GM06990 (cell line): ENCODE results near the gene C1orf94.

Experiments
- DNase-seq: peaks from one replicate; pipeline ENCODE4 v3.0.0-alpha.2; 2011; ENCODE audit not compliant: insufficient read length; ENCODE audit errors: extremely low read depth
- H3K27me3 ChIP-seq: replicated peaks from 2 replicates; pipeline ENCODE4 v1.6.0; 2011; ENCODE audit warnings: low read length; ENCODE audit not compliant: control insufficient read depth, insufficient read depth
- H3K36me3 ChIP-seq: 2 replicates; pipeline ENCODE4 v1.5.1; 2011; ENCODE audit warnings: low read length; ENCODE audit not compliant: control insufficient read depth, insufficient read depth
- H3K4me3 ChIP-seq: replicated peaks from 2 replicates; pipeline ENCODE4 v1.5.1; 2011; ENCODE audit warnings: low read depth, mild to moderate bottlenecking, control low read depth, low read length
- TF ChIP-seq, protein P1 (sequence below): IDR thresholded peaks from 2 replicates; pipeline ENCODE4 v1.5.1; 2011; ENCODE audit warnings: low read length, control low read depth, mild to moderate bottlenecking, inconsistent platforms; ENCODE audit not compliant: insufficient read depth, poor library complexity, severe bottlenecking

C1orf94 gene

DNA sequence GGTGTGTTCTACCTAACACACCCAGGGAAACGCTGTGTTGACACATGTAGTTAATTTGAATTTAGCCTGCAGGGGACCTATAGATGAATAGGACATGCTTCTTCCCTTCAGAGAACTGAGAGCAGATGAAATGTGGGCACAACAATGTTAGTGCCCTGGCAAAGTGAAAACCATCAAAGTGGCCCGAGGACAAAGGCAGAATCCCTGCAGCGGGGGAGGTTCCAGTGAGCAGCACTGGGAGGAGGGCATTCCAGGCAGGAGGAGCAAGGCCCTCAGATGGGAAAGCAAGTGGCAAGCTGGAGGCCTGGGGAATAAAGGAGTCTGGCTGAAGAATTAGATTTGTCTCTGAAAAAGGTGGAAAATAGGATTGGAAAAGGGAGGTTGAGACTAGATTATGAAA is 37.2 kb downstream of the C1orf94 start:
- no peak overlapping the region for H3K4me3 ChIP-seq
- no peaks in the 10 kb centered on the region; the same call in 1 of the 2 replicates for H3K27me3 ChIP-seq
- no peaks in the 10 kb centered on the region for H3K36me3 ChIP-seq
- TF ChIP-seq, protein P1, sequence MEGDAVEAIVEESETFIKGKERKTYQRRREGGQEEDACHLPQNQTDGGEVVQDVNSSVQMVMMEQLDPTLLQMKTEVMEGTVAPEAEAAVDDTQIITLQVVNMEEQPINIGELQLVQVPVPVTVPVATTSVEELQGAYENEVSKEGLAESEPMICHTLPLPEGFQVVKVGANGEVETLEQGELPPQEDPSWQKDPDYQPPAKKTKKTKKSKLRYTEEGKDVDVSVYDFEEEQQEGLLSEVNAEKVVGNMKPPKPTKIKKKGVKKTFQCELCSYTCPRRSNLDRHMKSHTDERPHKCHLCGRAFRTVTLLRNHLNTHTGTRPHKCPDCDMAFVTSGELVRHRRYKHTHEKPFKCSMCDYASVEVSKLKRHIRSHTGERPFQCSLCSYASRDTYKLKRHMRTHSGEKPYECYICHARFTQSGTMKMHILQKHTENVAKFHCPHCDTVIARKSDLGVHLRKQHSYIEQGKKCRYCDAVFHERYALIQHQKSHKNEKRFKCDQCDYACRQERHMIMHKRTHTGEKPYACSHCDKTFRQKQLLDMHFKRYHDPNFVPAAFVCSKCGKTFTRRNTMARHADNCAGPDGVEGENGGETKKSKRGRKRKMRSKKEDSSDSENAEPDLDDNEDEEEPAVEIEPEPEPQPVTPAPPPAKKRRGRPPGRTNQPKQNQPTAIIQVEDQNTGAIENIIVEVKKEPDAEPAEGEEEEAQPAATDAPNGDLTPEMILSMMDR: no peak
- no peak for DNase-seq

DNA sequence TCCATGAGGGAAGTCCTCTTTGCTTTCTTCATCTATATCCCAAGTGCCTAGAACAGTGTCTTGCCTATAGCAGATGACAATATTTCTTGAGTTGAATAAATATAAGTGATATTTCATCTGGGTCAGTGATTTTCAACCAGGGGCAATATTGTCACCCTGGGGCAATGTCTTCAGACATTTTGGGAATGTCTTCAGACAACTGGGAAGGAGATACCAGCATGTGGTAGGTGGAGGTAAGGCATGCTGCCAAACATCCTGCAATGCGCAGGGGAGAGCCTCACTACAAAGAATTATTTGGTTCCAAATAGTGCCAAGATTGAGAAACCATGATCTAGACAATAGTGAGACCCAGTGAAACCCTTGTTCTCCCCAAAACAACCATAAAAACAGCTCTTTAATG is 54.7 kb downstream of the C1orf94 start:
- Histone ChIP-seq H3K27me3 (no peaks in the 10 kb centered on the region; the same call in 1 of the 2 replicates), H3K36me3 (no peaks in the 10 kb centered on the region), H3K4me3 (no peak overlapping the region)
- DNase-seq: no peak
- TF ChIP-seq, protein P1: no peak

DNA sequence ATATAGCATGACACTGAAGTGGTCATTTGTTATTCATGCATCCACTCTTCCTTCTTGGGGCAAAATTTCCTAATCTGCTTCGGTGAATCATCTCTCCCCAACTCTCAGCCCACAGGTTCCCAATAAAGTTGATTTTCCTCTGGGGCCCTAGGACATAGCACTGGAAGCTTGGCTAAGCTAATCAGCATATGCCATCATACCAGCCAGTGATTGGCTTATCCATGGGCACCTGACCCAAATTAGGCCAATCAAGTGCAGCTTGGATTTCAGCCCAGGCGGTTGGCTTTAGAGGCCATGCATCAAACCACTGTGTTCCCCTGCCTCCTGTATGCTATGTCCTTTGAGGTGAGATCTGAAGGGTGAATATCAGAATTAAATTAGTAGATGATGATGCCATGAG is 58.9 kb downstream of the C1orf94 start:
- Histone ChIP-seq H3K4me3 (no peak overlapping the region), H3K36me3 (no peaks in the 10 kb centered on the region), H3K27me3 (no peaks in the 10 kb centered on the region)
- TF ChIP-seq, protein P1: no peak
- no peak for DNase-seq

DNA sequence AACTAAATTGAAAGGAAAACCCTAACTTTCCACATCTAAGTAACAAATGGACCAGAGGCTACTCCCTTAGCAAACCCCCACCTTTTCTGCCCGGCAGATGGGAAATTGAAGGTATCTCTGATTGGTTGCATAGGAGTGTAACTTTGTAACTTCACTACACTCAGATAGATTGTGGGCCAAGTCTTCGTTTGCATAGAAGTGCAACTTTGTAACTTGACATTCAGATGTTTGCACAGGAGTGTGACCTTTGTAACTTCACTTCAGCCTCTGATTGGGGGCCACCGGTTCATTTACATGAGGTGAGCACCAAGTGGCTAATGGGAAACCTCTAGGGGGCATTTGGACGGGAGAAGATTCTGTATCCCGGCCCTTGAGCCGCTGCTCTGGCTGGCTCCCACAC is 59.4 kb downstream of the C1orf94 start:
- TF ChIP-seq, protein P1: no peak
- no peaks in the 10 kb centered on the region for H3K27me3 ChIP-seq
- DNase-seq: no peak

DNA sequence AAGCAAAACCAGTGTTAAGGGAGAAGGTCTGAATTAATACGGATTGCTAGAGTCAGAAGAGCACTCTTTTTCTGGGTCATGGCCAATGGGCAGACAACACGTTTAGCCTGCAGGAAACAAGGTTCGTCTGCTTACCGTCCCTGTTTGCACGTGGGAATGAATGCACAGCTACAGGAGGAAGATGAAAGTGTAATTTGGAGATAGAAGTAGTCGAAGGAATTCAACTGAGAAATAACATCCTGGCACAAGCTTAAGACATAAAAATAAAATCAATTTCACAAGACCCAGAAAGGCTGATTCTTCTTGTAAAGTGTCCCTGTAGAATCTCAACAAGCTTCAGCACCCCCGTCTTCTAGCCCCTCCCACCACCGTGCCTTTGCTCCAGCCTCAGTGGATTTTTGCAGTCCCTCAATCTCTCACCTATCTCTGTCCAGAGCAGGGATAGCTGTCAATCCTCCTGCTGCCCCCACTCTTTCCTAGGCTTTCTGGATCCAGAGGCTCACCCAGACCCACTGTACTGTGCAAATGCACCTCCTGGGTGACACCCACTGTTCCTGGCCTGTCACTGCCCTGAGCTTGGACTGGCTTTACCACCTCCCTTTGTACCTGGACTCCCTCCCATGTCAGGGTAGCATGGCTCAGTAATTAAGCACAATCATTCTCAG is 60.6 kb downstream of the C1orf94 start:
- no peak for DNase-seq
- TF ChIP-seq, protein P1: no peak
- Histone ChIP-seq H3K4me3 (no peak overlapping the region), H3K36me3 (no peaks in the 10 kb centered on the region), H3K27me3 (no peaks in the 10 kb centered on the region)

More for the DNA sequence above, 59.4 kb downstream of the C1orf94 start:
- no peaks in the 10 kb centered on the region for H3K36me3 ChIP-seq
- no peak overlapping the region for H3K4me3 ChIP-seq

DNA sequence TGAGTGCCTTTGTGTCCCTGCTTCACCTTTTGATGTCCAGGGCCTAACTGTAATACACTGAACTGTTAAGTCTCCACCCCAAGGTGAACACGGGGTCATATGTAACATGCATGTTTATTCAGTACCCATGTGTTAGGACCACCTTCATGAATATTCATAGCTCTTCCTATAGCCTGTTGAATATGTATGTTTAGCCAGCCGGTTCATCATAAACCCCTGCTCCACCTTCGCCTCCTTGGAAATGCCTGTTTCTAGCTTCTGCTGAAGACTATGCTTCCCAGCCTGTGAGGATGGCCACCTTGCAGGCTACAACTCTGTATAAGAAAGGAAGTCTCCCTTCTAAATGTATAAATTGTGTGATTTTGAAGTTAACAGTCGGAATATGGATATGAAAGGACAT is 69.3 kb downstream of the C1orf94 start:
- Histone ChIP-seq H3K27me3 (no peaks in the 10 kb centered on the region), H3K36me3 (no peaks in the 10 kb centered on the region), H3K4me3 (no peak overlapping the region)
- TF ChIP-seq, protein P1: no peak
- DNase-seq: no peak
